PC-3 (cell line): Measurements from ENCODE around the gene RHOT2. TPM values are rescaled to one million over a fixed set of nuclear protein-coding genes. Genes with fewer than 3 reads are reported as not detected.

Experiments used
- ATAC-seq: fragments of 200-7000 bp; cut with Tn5 transposase; 2 replicates; pipeline ENCODE4 v1.9.1; 2020; ENCODE audit warnings: mild to moderate bottlenecking, moderate library complexity
- BruUV-seq: library from RNA; stranded (reverse); fragments of 400-500 nt; replicated peaks from 2 replicates; lab custom pipeline; 2021; lab: Mats Ljungman, UMichigan
- CTCF ChIA-PET: fragments of 300-600 bp; sonication (Branson Sonifier 250); formaldehyde crosslinking; loops from one replicate; lab custom pipeline; 2022; ENCODE audit warnings: antibody characterized with exemption; lab: Charles Lee
- POLR2A ChIA-PET: fragments of 300-600 bp; sonication (Branson Sonifier 250); formaldehyde crosslinking; loops from one replicate; lab custom pipeline; 2022; ENCODE audit warnings: antibody characterized with exemption; ENCODE audit not compliant: unreplicated experiment; lab: Charles Lee
- DNase-seq: peaks from one replicate; pipeline ENCODE4 v3.0.0-alpha.2; 2015
- H2AFZ ChIP-seq: fragments of 300-600 bp; sonication (generic); 2 replicates; pipeline ENCODE4 v1.6.0; 2016; ENCODE audit warnings: antibody characterized with exemption, low read length
- H3F3A ChIP-seq: fragments of 300-600 bp; sonication (generic); one replicate; pipeline ENCODE4 v1.6.0; 2017; ENCODE audit warnings: antibody characterized with exemption, low read length, control low read depth, mild to moderate bottlenecking; ENCODE audit not compliant: unreplicated experiment
- H3K27ac ChIP-seq: fragments of 300-600 bp; sonication (generic); 2 replicates; pipeline ENCODE4 v1.5.1; 2016; ENCODE audit warnings: mild to moderate bottlenecking, low read length
- H3K27me3 ChIP-seq: fragments of 300-600 bp; sonication (generic); 2 replicates; pipeline ENCODE4 v1.6.1; 2016; ENCODE audit warnings: low read length, mixed read lengths
- H3K36me3 ChIP-seq: fragments of 300-600 bp; sonication (generic); 2 replicates; pipeline ENCODE4 v1.6.1; 2016; ENCODE audit warnings: low read depth, mixed run types, low read length, mixed read lengths
- H3K4me1 ChIP-seq: fragments of 300-600 bp; sonication (generic); 2 replicates; pipeline ENCODE4 v1.5.1; 2016; ENCODE audit warnings: low read length; ENCODE audit not compliant: insufficient read depth
- H3K4me2 ChIP-seq: fragments of 300-600 bp; sonication (generic); 2 replicates; pipeline ENCODE4 v1.6.0; 2016; ENCODE audit warnings: low read length
- H3K4me3 ChIP-seq: fragments of 300-600 bp; sonication (generic); 2 replicates; pipeline ENCODE4 v1.5.1; 2016; ENCODE audit warnings: mild to moderate bottlenecking, low read length, mixed read lengths
- H3K79me2 ChIP-seq: fragments of 300-600 bp; sonication (generic); 2 replicates; pipeline ENCODE4 v1.6.1; 2017; ENCODE audit warnings: low read length, mixed read lengths
- H3K9ac ChIP-seq: fragments of 300-600 bp; sonication (generic); 2 replicates; pipeline ENCODE4 v1.6.0; 2016; ENCODE audit warnings: mild to moderate bottlenecking, low read length
- H3K9me2 ChIP-seq: fragments of 300-600 bp; sonication (generic); replicated peaks from 2 replicates; pipeline ENCODE4 v1.6.1; 2016; ENCODE audit warnings: mixed run types, low read length, mixed read lengths
- H3K9me3 ChIP-seq: fragments of 300-600 bp; sonication (generic); 2 replicates; pipeline ENCODE4 v1.6.1; 2016; ENCODE audit warnings: low read length, mixed read lengths
- H4K20me1 ChIP-seq: fragments of 300-600 bp; sonication (generic); 2 replicates; pipeline ENCODE4 v1.6.1; 2016; ENCODE audit warnings: low read length, mixed read lengths
- EZH2 ChIP-seq: fragments of 300-600 bp; sonication (generic); IDR thresholded peaks from one replicate; pipeline ENCODE4 v1.6.1; 2017; ENCODE audit warnings: antibody characterized with exemption, mild to moderate bottlenecking, low read length; ENCODE audit not compliant: unreplicated experiment
- EZH2phosphoT487 ChIP-seq: fragments of 300-600 bp; sonication (generic); IDR thresholded peaks from 2 replicates; pipeline ENCODE4 v1.6.1; 2018; ENCODE audit warnings: mild to moderate bottlenecking, antibody characterized with exemption, low read length, borderline replicate concordance
- intact Hi-C: fragments of 100-400 bp; cut with micrococcal nuclease; formaldehyde crosslinking; loops from 2 replicates; pipeline ENCODE4 v1.9.0; 2023
- total RNA-seq: library from RNA; depleted of rRNA; stranded (reverse); fragments of >200 nt; gene quantifications from 2 replicates; pipeline ENCODE4 v1.2.3, GENCODE V29; 2014
- TF ChIP-seq, protein P1 (sequence below): fragments of 300-600 bp; sonication (generic); conservative IDR thresholded peaks from 2 replicates; pipeline ENCODE4 v1.5.1; 2017; ENCODE audit warnings: antibody characterized with exemption, low read depth, mild to moderate bottlenecking, low read length

The RHOT2 gene
- total RNA-seq, 1 experiment from 2014 or later: 93.0 TPM

DNA sequence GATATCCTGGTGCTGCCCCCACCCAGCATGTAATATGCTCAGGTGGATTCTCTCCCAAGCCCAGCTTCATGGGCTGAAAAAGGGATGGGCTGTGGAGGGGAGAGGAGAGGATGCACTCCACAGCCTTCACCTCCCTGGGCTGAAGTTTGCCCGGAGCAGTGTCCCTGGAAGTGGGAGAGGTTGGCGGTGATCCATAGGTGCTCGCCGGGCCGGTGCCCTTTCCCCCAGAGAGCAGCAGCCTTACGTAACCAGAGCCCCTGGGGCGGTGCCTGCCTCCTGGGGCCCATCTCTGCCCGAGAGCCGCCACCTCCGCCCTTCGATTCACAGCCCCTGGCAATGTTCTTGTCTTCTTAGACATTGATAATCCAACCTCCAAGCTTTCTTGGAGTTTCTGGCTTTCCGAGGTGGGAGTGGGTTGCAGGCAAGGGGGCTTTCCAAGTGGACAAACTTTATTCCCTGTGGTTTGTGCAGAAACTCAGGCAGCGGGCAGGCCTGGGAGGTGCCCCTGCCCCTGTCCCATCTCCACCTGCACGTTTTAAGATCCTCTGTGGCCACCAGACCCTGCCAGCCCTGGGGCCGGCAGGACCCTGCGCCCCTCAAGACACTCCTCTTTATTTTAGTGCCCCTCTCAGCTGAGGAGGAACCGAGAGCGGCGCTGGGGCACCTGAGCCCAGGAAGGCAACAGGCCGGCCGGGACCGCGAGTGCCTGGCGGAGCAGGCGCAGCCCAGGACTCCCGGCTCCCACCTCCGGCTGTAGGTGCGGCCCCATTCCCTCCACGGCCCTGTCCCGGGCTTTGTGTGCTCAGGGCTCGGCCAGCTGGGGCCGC, 21.9 kb upstream of the RHOT2 start:
- Histone ChIP-seq H3K9me2 (no peaks in the 10 kb centered on the region), H3K27ac (peak overlapping the region; percentile 74), H2AFZ (no peak overlapping the region), H3K4me3 (peak overlapping the region; percentile 37; the same call in 1 of the 2 replicates), H3F3A (no peaks in the 10 kb centered on the region), H3K79me2 (peaks cover 42% of the 10 kb centered on the region), H4K20me1 (no peaks in the 10 kb centered on the region), H3K36me3 (no peaks in the 10 kb centered on the region), H3K4me2 (peak overlapping the region; percentile 69), H3K4me1 (peaks cover 42% of the 10 kb centered on the region), H3K9me3 (no peaks in the 10 kb centered on the region), H3K27me3 (no peaks in the 10 kb centered on the region), H3K9ac (no peak overlapping the region)
- intact Hi-C loops: no loop called here
- ChIA-PET CTCF (no interaction called here), POLR2A (no interaction called here)
- BruUV-seq: no TSS peak
- TF ChIP-seq EZH2phosphoT487 (no peak), EZH2 (no peak)
- TF ChIP-seq, protein P1, sequence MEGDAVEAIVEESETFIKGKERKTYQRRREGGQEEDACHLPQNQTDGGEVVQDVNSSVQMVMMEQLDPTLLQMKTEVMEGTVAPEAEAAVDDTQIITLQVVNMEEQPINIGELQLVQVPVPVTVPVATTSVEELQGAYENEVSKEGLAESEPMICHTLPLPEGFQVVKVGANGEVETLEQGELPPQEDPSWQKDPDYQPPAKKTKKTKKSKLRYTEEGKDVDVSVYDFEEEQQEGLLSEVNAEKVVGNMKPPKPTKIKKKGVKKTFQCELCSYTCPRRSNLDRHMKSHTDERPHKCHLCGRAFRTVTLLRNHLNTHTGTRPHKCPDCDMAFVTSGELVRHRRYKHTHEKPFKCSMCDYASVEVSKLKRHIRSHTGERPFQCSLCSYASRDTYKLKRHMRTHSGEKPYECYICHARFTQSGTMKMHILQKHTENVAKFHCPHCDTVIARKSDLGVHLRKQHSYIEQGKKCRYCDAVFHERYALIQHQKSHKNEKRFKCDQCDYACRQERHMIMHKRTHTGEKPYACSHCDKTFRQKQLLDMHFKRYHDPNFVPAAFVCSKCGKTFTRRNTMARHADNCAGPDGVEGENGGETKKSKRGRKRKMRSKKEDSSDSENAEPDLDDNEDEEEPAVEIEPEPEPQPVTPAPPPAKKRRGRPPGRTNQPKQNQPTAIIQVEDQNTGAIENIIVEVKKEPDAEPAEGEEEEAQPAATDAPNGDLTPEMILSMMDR: no peak
- ATAC-seq: peak; percentile 3; the same call in 1 of the 2 replicates
- DNase-seq: peak; percentile 52

DNA sequence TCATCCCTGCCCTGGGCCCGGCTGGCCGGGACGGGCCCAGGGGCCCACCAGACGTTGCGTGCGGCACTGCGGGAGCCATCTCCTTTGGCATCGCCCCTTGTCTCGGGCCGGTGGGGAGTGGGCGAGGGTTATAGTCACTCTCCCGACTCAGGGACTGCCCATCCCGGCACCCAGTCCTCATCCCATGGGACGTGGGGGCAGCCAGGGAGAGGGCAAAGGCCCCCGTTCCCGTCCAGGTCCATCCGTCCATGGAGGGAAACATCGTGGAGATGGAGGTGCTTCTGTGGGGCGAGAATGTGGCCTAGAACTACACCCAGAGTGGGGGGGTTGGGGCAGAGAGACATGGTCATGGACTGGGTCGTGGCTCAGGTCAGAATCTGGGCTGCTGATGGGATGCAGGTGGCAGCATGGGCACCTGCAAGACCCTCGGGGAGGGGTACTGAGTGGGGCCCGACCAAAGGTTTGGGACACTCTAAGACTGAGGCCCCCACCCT, 21.2 kb upstream of the RHOT2 start:
- no peak overlapping the region for H2AFZ ChIP-seq
- no peak overlapping the region for H3K4me3 ChIP-seq
- TF ChIP-seq, protein P1: no peak
- TF ChIP-seq EZH2 (no peak), EZH2phosphoT487 (no peak)
- H3K4me2 ChIP-seq: no peak overlapping the region
- ChIA-PET CTCF (no interaction called here), POLR2A (no interaction called here)
- no peak overlapping the region for H3K9ac ChIP-seq
- H3K9me3 ChIP-seq: no peaks in the 10 kb centered on the region
- peaks cover 42% of the 10 kb centered on the region for H3K79me2 ChIP-seq
- H3K27me3 ChIP-seq: no peaks in the 10 kb centered on the region
- BruUV-seq: no TSS peak
- DNase-seq: no peak
- no peak overlapping the region for H3K27ac ChIP-seq
- H3K9me2 ChIP-seq: no peaks in the 10 kb centered on the region
- H4K20me1 ChIP-seq: no peaks in the 10 kb centered on the region
- intact Hi-C loops: no loop called here
- no peaks in the 10 kb centered on the region for H3K36me3 ChIP-seq
- peaks cover 42% of the 10 kb centered on the region for H3K4me1 ChIP-seq
- no peak for ATAC-seq
- H3F3A ChIP-seq: no peaks in the 10 kb centered on the region
